GM23338 (cell line): Measurements from ENCODE around the gene PTPRS. TPM values are rescaled to one million over a fixed set of nuclear protein-coding genes. Genes with fewer than 3 reads are reported as not detected.

Experiments
- ATAC-seq: fragments of 200-7000 bp; cut with Tn5 transposase; 3 replicates; pipeline ENCODE4 v1.9.1; 2020
- DNase-seq: peaks from one replicate; pipeline ENCODE4 v3.0.0-alpha.2; 2015; ENCODE audit warnings: low spot score
- H2AFZ ChIP-seq: fragments of 200-600 bp; sonication (generic); 2 replicates; pipeline ENCODE4 v1.8.0; 2016; ENCODE audit warnings: antibody characterized with exemption, mild to moderate bottlenecking, moderate library complexity
- H3F3A ChIP-seq: fragments of 200-600 bp; sonication (generic); replicated peaks from 2 replicates; pipeline ENCODE4 v1.8.0; 2017; ENCODE audit warnings: antibody characterized with exemption, mixed run types, low read depth
- H3K27ac ChIP-seq: fragments of 200-600 bp; sonication (generic); 2 replicates; pipeline ENCODE4 v1.6.1; 2016; ENCODE audit warnings: low read depth
- H3K27me3 ChIP-seq: fragments of 200-600 bp; sonication (generic); 2 replicates; pipeline ENCODE4 v1.8.0; 2016; ENCODE audit warnings: mild to moderate bottlenecking, mixed run types, moderate library complexity; ENCODE audit not compliant: insufficient read depth
- H3K36me3 ChIP-seq: fragments of 200-600 bp; sonication (generic); 2 replicates; pipeline ENCODE4 v1.8.0; 2016; ENCODE audit warnings: mild to moderate bottlenecking; ENCODE audit not compliant: insufficient read depth
- H3K4me1 ChIP-seq: fragments of 200-600 bp; sonication (generic); 2 replicates; pipeline ENCODE4 v1.8.0; 2016; ENCODE audit warnings: mild to moderate bottlenecking, moderate library complexity; ENCODE audit not compliant: insufficient read depth
- H3K4me2 ChIP-seq: fragments of 200-600 bp; sonication (generic); 2 replicates; pipeline ENCODE4 v1.7.1; 2017; ENCODE audit warnings: mixed run types
- H3K4me3 ChIP-seq: fragments of 200-600 bp; sonication (generic); 2 replicates; pipeline ENCODE4 v1.6.1; 2016; ENCODE audit warnings: mixed run types
- H3K79me2 ChIP-seq: fragments of 200-600 bp; sonication (generic); replicated peaks from 2 replicates; pipeline ENCODE4 v1.8.0; 2017; ENCODE audit warnings: mild to moderate bottlenecking; ENCODE audit not compliant: insufficient read depth
- H3K9me2 ChIP-seq: fragments of 200-600 bp; sonication (generic); 2 replicates; pipeline ENCODE4 v1.8.0; 2017; ENCODE audit not compliant: insufficient read depth
- H4K20me1 ChIP-seq: fragments of 200-600 bp; sonication (generic); replicated peaks from 2 replicates; pipeline ENCODE4 v1.8.0; 2017; ENCODE audit warnings: mild to moderate bottlenecking; ENCODE audit not compliant: insufficient read depth
- H3K27ac Mint-ChIP-seq: 2 replicates; pipeline ENCODE4 v1.8.0; 2020; ENCODE audit warnings: inconsistent platforms, mild to moderate bottlenecking, moderate library complexity, mixed read lengths
- H3K27me3 Mint-ChIP-seq: 3 replicates; pipeline ENCODE4 v1.8.0; 2022; ENCODE audit warnings: low read depth, mild to moderate bottlenecking, moderate library complexity, mixed read lengths, inconsistent platforms; ENCODE audit not compliant: insufficient read depth, poor library complexity
- H3K36me3 Mint-ChIP-seq: 3 replicates; pipeline ENCODE4 v1.8.0; 2021; ENCODE audit warnings: low read depth, mild to moderate bottlenecking, inconsistent platforms, moderate library complexity, mixed read lengths
- H3K4me1 Mint-ChIP-seq: 3 replicates; pipeline ENCODE4 v1.8.0; 2020; ENCODE audit warnings: mild to moderate bottlenecking, inconsistent platforms, mixed read lengths
- H3K4me3 Mint-ChIP-seq: 3 replicates; pipeline ENCODE4 v1.8.0; 2021; ENCODE audit warnings: moderate library complexity, mild to moderate bottlenecking, inconsistent platforms, mixed read lengths
- H3K9me3 Mint-ChIP-seq: 3 replicates; pipeline ENCODE4 v1.8.0; 2020; ENCODE audit warnings: moderate library complexity, mild to moderate bottlenecking, inconsistent platforms, mixed read lengths
- CREB1 ChIP-seq: fragments of 250-450 bp; sonication (Bioruptor Pico); IDR thresholded peaks from 2 replicates; pipeline ENCODE4 v1.5.0; 2020; ENCODE audit warnings: low read depth, mild to moderate bottlenecking, moderate library complexity
- CTCF ChIP-seq, 2 experiments: fragments of 200-600 bp in 1 of 2; sonication (generic) in 1 of 2; conservative IDR thresholded peaks; 2 replicates each; pipeline versions ENCODE4 v1.5.1 to v1.6.1; 2016 to 2017; ENCODE audit warnings: antibody characterized with exemption in 2 of 2, low read depth in 2 of 2, mild to moderate bottlenecking in 2 of 2, moderate library complexity in 1 of 2
- ETS1 ChIP-seq: IDR thresholded peaks from 2 replicates; pipeline ENCODE4 v1.6.1; 2016; ENCODE audit warnings: antibody characterized with exemption
- EZH2 ChIP-seq: fragments of 200-600 bp; sonication (generic); IDR thresholded peaks from one replicate; pipeline ENCODE4 v1.8.0; 2017; ENCODE audit warnings: antibody characterized with exemption, mild to moderate bottlenecking, low read depth; ENCODE audit not compliant: unreplicated experiment
- EZH2phosphoT487 ChIP-seq: fragments of 200-600 bp; sonication (generic); IDR thresholded peaks from one replicate; pipeline ENCODE4 v1.8.1; 2018; ENCODE audit warnings: antibody characterized with exemption; ENCODE audit not compliant: unreplicated experiment
- JUNB ChIP-seq: IDR thresholded peaks from one replicate; pipeline ENCODE4 v1.6.1; 2016; ENCODE audit warnings: antibody characterized with exemption; ENCODE audit not compliant: unreplicated experiment
- NANOG ChIP-seq: IDR thresholded peaks from 2 replicates; pipeline ENCODE4 v1.6.1; 2016; ENCODE audit warnings: antibody characterized with exemption, borderline replicate concordance
- POLR2AphosphoS5 ChIP-seq: IDR thresholded peaks from 2 replicates; pipeline ENCODE4 v1.6.1; 2016; ENCODE audit warnings: antibody characterized with exemption, low read depth
- STAT1 ChIP-seq: IDR thresholded peaks from one replicate; pipeline ENCODE4 v1.6.1; 2016; ENCODE audit warnings: antibody characterized with exemption; ENCODE audit not compliant: unreplicated experiment
- ZNF114 ChIP-seq: fragments of 250-450 bp; sonication (Bioruptor Pico); IDR thresholded peaks from 2 replicates; pipeline ENCODE4 v1.5.0; 2020; ENCODE audit warnings: mild to moderate bottlenecking, moderate library complexity
- ZNF331 ChIP-seq: fragments of 250-450 bp; sonication (Bioruptor Pico); IDR thresholded peaks from 2 replicates; pipeline ENCODE4 v1.5.0; 2020; ENCODE audit warnings: low read depth, mild to moderate bottlenecking, moderate library complexity
- ZNF462 ChIP-seq: fragments of 250-450 bp; sonication (Bioruptor Pico); IDR thresholded peaks from 2 replicates; pipeline ENCODE4 v1.5.0; 2020; ENCODE audit warnings: mild to moderate bottlenecking, moderate library complexity
- polyA plus RNA-seq: library from polyadenylated mRNA; unstranded; fragments of >200 nt; fragmentation: Nextera tagmentation; extraction: Ambion mirVana; gene quantifications from 2 replicates; pipeline ENCODE4 v1.2.1, GENCODE V29; 2016
- total RNA-seq: library from RNA; depleted of rRNA; stranded (reverse); fragments of >200 nt; shearing (Covaris generic); gene quantifications from 2 replicates; pipeline ENCODE4 v1.2.3, GENCODE V29; 2014
- TF ChIP-seq, protein P1 (sequence below): IDR thresholded peaks from one replicate; pipeline ENCODE4 v1.6.1; 2018; ENCODE audit warnings: antibody characterized with exemption; ENCODE audit not compliant: unreplicated experiment

Gene PTPRS
- total and polyA plus RNA-seq, 2 experiments from 2014 or later, result 20.7 to 290 TPM

GRCh38 chr19:5299137-5299536 is 41.5 kb downstream of the PTPRS start:
- no peak for ATAC-seq
- no peak overlapping the region for H3K27ac ChIP-seq
- H3K36me3 ChIP-seq, result no peaks in the 10 kb centered on the region
- H3K27me3 ChIP-seq, result no peaks in the 10 kb centered on the region
- H3K4me2 ChIP-seq, result no peak overlapping the region
- peaks cover 9% of the 10 kb centered on the region; the same call in 1 of the 2 replicates for H3F3A ChIP-seq
- Mint-ChIP-seq H3K27me3 (peaks cover 9% of the 10 kb centered on the region), H3K36me3 (peaks cover 9% of the 10 kb centered on the region), H3K27ac (no peak overlapping the region), H3K4me1 (peaks cover 11% of the 10 kb centered on the region), H3K9me3 (no peaks in the 10 kb centered on the region), H3K4me3 (no peak overlapping the region)
- DNase-seq, result no peak
- no peaks in the 10 kb centered on the region for H3K9me2 ChIP-seq
- no peak overlapping the region for H3K4me3 ChIP-seq
- H4K20me1 ChIP-seq, result peaks cover 43% of the 10 kb centered on the region
- peaks cover 9% of the 10 kb centered on the region for H3K4me1 ChIP-seq
- peaks cover 76% of the 10 kb centered on the region for H3K79me2 ChIP-seq
- no peak overlapping the region for H2AFZ ChIP-seq
- TF ChIP-seq, protein P1, sequence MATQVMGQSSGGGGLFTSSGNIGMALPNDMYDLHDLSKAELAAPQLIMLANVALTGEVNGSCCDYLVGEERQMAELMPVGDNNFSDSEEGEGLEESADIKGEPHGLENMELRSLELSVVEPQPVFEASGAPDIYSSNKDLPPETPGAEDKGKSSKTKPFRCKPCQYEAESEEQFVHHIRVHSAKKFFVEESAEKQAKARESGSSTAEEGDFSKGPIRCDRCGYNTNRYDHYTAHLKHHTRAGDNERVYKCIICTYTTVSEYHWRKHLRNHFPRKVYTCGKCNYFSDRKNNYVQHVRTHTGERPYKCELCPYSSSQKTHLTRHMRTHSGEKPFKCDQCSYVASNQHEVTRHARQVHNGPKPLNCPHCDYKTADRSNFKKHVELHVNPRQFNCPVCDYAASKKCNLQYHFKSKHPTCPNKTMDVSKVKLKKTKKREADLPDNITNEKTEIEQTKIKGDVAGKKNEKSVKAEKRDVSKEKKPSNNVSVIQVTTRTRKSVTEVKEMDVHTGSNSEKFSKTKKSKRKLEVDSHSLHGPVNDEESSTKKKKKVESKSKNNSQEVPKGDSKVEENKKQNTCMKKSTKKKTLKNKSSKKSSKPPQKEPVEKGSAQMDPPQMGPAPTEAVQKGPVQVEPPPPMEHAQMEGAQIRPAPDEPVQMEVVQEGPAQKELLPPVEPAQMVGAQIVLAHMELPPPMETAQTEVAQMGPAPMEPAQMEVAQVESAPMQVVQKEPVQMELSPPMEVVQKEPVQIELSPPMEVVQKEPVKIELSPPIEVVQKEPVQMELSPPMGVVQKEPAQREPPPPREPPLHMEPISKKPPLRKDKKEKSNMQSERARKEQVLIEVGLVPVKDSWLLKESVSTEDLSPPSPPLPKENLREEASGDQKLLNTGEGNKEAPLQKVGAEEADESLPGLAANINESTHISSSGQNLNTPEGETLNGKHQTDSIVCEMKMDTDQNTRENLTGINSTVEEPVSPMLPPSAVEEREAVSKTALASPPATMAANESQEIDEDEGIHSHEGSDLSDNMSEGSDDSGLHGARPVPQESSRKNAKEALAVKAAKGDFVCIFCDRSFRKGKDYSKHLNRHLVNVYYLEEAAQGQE, result no peak
- TF ChIP-seq EZH2phosphoT487 (no peak), STAT1 (no peak), CTCF (conservative IDR thresholded peaks at IDR 0.05; ENCODE audit: low read depth in 2 of 2) (no peak), ZNF114 (CRISPR knock-in tag) (no peak), POLR2AphosphoS5 (no peak), NANOG (no peak), ETS1 (no peak), EZH2 (no peak), ZNF331 (CRISPR knock-in tag) (no peak), JUNB (no peak), CREB1 (no peak), ZNF462 (CRISPR knock-in tag) (no peak)
